NCI-H2171 (cell line): ENCODE measurements around the gene SDR39U1.
A peak's percentile ranks its signal among the peaks of the same experiment; 100 is the strongest.

Experiments
- DNase-seq: peaks from one replicate; lab custom pipeline; 2025; lab: John Stamatoyannopoulos, UW

SDR39U1 gene

DNA sequence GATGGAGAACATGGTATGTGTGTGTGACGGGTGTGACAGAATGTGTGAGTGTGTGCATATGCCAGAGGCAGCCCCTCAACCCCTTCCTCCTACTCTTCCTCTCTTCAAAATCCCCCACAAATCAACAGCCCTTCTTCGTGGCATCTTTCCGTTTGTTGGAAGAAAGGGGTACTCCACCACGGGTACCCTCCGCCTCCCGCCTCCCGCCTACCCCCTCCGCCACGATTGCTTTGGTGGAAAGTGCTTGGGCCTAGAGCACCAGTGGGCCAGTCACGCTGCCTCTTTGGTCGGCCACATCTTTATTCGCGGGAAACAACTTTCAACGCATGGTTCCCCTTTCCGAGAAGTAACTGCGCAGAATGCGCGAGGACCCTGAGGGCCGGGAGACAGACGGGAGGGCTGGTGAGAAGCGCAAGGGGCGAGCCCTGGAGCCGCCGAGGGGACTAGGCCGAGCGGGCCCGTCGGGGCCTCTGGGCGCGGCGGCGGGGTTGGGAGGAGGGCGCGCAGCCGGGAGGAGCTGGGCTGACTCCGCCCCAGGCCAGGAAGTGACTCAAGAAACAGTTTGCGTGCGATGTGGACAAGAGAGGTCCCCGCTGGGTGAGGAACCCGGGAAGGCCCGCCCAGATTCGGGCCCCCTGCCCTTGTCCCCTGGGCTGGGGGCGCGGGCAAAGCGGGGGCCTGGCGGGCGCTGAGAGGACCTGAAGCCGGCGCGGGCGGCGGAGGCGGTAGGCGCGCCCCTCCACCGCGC lies 13.0 kb downstream of the SDR39U1 start, which contains the start of the genes CBLN3 and KHNYN:
TSS of gene CBLN3 (minus strand) at position 274 of the 748 bp plus-strand sequence. CDS start 614 bp downstream, outside the sequence.
TSS of gene KHNYN (plus strand) at position 560 of the 748 bp plus-strand sequence. CDS start 777 bp downstream, outside the sequence.
- peak; percentile 88 for DNase-seq

DNA sequence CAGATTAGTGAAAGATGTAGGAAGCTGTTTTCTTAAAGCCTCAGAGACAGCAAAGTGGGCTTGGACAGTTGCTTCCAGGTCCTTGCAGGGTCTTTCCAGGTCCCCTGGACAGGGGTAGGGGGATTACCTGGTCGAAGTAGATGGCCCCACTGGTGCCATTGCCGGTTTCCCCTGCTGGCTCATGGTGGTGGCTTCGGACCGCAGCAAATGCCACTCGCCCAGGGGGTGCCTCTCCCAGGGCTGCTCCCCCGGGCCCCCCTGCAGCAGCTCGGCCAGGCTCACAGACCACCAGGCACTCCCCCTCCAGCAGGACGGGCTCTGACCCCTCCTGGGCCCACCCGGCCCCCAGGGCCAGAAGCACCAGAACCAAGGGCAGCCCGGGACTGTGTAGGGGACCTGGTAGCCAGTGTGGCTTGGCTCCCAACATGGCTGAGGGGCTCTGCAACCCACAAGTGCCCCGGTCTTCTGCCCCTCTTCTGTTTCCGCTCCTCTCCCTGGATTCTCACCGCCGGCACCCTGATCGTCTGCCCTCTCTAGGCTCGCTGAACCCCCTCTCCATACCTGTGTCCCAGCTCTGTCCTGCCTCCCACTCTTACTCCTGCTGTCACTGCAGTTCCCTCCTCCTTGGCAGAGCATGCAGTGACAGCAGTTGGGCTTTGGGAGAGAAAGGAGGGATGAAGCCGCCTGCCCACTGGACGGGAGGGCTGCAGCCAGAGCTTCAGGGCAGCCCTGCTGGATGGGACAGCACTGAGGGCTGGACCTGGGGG lies 13.8 kb downstream of the SDR39U1 start:
- no peak for DNase-seq

DNA sequence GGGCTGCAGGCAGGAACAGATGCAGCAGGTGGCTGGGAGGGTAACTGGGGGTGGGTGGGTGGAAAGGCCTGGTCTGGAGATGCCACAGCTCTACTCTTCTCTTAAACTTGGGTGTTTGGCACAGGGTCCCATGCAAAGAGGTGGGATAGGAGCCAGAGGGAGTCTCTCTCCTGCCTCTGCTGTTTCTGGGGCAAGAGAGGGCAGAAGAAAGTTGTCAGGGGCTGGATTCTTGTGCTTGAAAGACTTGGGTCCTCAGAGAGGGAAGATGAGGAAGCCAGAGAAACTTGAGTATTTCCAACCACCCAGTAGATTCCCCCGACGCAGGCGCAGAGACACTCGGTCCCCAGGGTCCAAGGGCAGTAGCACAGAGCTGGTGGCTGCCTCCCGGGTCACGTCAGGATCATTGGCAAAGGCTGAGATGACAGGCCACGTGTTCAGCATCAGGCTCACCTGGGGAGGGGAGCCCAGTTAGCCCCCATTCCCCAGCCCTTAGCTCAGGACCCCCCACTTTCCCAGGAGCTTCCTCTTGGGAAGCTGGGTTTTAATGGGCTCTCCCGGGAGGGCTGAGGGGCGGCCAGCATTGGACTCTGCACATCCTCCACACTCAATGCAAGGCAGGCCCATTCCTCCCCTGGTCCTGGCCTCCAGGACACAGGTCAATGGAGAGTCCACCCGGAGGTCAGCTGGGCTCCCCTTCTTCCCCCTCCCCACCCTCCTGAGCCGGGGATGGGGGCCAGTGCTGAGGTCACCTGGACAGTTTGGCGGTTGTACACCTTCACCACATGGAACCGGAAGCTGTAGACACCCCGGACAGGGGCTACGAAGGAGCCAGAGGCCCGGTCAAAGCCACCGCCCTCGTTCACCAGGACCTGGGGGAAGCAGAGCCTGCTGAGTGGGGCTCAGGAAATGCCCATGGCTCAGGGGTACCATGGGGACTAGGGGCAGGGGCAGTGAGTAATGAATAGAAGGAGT lies 14.8 kb downstream of the SDR39U1 start:
- no peak for DNase-seq

DNA sequence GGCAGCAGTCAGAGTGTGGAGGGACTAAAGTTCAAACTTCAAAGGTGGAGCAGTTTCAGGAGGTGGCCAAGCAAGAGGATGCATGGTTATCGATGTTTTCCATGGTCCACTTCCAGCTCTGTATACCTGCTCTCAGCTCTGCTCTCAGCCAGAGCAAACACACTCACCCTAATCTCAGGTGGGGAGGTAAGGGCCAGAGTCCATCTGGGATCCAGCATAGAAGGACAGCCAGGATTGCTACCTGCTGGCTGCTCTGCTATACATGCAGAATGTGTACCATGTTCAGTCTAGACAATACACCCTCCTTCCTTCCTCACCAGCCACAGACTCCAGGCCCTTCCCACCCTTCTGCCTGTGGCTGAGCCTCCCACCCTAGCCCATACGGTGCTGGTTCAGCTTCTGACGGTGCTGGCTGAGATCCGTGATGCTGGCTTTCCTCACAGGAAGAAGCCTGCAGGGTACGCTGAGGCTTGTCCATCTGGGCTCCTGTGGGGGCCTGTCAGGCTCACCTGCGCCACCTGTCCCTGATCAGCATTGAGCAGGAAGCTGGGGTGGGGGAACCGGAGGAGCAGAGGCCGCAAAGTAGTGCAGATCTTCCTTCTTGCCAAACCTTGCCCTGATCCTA lies 15.6 kb downstream of the SDR39U1 start:
- peak; percentile 33 for DNase-seq

DNA sequence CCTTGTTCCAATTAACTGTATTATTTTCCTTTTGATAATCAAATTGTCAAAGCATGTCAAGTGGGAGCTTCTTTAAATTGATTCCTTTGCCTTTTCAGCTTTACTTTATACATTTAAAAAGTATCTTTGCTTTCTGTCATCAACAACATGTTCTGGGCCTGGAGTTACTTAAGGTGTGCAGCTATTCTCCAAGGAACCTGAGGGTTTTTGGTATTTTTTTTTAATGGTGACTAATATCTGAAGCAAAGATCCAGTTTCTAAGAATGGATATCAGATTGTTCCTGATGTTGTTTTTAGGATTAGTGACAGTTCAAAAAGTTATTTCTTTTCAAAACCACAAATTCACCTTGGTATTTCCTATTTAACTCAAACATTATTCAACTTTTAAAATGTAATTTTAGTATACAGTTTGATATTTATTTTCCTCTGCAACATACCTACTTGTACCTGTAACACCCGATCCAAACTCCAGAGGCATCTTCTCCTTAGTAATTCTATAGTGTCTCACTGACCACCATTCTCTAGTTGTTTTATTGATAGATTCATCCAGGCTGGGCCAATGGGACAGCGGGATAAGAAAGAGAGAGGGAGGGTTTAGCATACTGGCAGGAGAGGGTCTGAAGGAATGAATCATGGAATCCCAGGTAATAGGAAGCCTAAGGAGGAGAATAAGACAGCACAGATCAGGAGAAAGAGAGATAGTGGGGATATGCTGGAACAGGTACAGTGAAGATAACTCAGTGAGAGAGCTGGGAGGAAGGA lies 16.2 kb downstream of the SDR39U1 start:
- DNase-seq: no peak

DNA sequence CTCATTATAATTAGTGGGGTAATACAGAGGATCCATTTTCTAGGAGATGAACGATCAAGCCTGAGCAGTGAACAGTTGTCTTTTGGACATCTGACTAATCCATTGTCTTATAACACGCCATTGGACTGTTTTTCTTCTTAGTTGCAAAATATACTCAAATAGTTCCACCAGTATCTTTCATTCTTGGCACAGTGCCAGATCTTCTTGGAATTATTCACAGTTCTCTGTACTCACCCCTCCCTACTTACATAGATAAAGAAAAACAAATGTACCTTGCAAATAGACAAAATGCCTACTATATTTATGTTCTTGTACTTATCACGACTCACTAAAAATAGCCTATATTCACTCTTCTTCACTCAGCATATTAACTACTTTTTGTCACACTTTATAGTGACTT lies 16.9 kb downstream of the SDR39U1 start:
- DNase-seq: peak; percentile 30

DNA sequence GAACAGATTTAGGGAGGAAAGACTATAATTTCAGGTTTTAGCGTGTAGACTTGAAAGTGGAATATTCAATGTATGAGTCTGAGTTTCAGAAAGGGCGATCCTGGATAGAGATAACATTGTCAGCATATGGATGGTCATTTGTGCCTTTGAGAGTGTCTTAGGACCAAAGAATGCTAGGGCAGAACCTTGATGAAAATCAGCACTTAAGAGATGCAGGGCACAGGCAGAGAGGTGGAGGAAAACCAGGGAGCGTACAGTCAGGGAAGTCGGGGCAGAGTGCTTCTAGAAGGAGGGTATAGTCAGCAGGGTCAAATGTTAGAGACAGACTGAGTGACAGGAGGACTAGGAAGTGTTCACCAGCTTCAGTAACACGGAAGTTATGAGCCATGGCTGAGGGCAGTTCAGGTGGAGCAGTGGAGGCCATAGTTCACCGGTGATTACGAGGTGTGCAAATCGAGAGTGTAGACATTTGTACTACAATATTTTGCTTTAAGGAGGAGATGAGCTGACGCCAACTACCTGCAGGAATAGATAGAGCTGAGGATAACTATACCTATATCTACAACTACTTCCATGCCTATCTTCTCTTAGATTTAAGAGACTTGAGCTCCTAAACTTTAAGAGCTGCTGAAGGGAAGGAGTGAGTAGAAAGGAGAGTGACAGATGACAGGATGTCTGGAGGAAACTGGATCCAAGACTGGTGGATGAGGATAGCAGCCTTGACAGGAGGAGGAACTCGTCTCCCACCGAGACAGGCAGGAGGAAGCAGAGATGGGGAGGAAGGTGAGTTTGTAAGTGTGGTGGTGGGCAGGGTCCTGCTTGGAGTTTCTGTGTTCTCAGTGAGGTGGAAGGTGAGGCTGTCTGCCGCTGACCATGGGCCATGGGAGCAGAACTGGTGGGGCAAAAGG lies 19.6 kb downstream of the SDR39U1 start:
- DNase-seq: no peak

DNA sequence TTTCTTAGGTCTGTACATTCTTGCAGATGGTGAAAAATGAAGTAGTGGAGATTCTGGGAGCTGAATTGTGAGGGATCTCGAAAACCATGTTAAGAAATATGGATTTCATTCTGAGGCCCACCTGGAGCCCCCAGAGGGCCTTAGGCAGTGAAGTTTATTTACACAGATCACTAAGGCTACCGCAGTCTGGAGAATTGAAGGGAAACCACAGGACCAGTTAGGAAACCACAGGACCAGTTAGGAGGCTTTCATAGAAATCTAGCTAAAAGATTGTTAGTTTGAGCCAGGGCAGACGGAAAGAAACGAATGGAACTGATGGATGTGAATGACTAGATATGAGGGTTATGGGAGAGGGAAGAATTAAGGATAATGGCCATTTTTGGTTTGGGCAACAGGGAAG lies 20.3 kb downstream of the SDR39U1 start:
- no peak for DNase-seq

DNA sequence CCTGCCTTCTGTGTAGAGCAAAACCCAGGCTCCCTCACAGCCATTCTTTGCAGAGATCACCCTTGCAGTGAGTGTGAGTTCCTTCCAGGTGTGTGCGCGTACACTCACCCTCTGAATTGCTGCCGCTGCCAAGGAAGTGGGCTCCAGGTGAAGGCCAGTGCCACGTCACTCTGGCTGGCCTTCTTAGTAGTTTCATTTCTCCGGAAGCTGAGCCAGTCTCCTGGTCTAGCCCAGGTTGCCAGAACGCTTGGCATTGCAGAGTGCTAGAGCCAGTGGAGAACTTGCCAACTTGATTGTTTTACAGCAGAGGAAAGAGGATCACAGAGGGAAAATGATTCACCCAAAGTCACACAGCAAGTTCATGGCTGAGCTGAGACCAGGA lies 24.1 kb downstream of the SDR39U1 start:
- no peak for DNase-seq

DNA sequence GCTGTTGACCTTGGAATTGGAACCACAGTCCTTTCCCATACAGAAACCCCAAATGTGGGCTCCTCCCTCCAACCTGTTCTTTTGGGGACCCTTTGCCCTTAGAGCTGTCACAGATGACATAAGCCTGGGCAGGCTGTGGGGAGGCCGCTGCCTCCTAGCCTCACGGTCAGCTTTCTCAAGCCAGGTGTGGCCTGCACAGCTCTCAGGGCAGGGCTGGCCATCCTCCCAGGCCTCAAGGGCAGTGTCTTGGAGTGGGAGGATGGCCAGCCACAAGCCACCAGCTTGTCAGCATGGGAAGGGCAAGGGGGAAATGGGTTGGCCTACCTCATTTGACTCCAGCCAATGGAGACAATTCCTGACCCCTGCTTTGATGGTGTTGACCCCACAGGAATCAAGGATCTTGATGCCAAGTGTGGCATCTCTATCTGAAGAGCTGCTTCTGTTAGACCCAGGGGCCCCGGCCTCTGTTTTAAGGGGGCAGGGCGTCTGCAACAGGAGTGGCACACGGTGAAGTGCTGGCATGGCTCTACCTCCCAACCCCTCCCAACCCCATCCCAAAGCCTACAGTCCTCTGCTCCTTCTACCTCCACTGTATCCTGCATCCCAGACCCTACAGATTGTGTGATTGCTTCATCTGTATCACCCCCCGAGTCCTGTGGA lies 24.6 kb downstream of the SDR39U1 start:
- DNase-seq: no peak

DNA sequence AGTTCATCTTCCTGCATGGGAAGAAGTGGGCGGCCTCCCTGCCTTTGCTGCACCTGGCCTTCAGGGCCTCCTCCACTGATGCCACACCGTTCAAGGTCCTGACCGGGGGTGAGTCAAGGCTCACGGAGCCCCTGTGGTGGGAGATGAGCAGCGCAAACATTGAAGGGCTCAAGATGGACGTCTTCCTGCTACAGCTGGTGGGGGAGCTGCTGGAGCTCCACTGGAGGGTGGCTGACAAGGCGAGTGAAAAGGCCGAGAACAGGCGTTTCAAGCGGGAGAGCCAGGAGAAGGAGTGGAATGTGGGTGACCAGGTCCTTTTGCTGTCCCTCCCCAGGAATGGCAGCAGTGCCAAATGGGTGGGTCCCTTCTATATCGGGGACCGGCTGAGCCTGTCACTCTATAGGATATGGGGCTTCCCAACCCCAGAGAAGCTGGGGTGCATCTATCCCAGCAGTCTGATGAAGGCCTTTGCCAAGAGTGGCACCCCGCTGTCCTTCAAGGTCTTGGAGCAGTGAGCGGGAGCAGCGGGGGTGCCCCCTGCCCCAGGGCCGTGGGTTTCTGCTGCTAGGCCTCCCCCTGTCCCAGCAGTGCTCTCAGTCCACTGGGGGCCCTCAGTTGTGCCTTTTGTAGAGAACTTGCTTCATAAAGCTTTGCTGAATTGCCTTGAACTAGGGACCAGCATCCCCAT lies 25.5 kb downstream of the SDR39U1 start:
- no peak for DNase-seq

DNA sequence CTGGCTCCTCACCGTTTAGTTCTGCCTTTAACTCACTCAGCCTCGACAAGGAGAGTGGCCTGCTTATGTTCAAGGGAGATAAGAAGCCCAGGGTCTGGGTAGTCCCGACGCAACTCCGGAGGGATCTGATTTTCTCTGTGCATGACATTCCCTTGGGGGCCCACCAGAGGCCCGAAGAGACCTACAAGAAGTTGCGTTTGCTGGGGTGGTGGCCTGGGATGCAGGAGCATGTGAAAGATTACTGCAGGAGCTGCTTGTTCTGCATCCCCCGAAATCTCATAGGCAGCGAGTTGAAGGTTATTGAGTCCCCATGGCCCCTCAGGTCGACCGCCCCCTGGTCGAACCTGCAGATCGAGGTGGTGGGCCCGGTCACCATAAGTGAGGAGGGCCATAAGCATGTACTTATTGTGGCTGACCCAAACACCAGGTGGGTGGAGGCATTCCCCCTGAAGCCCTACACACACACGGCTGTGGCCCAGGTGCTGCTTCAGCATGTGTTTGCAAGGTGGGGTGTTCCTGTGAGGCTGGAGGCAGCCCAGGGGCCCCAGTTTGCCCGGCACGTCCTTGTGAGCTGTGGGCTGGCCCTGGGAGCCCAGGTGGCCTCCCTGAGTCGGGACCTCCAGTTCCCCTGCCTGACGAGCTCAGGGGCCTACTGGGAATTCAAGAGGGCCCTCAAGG lies 26.2 kb downstream of the SDR39U1 start:
- DNase-seq: no peak

DNA sequence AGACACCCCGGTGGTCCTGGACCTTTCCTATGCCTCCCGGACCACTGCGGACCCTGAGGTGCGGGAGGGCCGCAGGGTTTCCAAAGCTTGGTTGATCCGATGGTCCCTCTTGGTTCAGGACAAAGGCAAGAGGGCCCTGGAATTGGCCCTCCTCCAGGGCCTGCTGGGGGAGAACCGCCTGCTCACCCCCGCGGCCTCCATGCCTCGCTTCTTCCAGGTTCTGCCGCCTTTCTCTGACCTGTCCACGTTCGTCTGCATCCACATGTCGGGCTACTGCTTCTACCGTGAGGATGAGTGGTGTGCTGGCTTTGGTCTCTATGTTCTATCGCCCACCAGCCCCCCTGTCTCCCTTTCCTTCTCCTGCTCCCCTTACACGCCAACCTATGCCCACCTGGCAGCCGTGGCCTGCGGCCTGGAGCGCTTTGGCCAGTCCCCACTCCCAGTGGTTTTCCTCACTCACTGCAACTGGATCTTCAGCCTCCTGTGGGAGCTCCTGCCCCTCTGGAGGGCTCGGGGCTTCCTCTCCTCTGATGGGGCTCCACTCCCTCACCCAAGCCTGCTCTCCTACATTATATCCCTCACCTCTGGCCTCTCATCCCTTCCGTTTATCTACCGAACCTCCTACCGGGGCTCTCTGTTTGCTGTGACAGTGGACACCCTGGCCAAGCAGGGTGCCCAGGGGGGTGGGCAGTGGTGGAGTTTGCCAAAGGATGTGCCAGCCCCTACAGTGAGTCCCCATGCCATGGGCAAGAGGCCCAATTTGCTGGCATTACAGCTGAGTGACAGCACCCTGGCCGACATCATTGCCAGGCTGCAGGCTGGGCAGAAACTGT lies 26.9 kb downstream of the SDR39U1 start:
- no peak for DNase-seq

DNA sequence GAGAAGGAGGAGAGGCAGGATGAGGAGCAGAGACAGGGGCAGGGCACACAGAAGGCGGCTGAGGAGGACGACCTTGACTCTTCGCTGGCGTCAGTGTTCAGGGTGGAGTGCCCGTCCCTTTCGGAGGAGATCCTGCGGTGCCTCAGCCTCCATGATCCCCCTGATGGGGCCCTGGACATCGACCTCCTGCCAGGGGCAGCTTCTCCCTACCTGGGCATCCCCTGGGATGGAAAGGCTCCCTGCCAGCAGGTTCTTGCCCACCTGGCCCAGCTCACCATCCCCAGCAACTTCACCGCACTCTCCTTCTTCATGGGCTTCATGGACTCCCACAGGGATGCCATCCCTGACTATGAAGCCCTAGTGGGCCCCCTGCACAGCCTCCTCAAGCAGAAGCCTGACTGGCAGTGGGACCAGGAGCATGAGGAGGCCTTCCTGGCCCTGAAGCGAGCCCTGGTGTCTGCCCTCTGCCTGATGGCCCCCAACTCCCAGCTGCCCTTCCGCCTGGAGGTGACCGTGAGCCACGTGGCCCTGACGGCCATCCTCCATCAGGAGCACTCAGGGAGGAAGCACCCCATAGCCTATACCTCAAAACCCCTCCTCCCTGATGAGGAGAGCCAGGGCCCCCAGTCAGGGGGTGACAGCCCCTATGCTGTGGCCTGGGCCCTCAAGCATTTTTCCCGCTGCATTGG lies 27.7 kb downstream of the SDR39U1 start:
- DNase-seq: no peak

DNA sequence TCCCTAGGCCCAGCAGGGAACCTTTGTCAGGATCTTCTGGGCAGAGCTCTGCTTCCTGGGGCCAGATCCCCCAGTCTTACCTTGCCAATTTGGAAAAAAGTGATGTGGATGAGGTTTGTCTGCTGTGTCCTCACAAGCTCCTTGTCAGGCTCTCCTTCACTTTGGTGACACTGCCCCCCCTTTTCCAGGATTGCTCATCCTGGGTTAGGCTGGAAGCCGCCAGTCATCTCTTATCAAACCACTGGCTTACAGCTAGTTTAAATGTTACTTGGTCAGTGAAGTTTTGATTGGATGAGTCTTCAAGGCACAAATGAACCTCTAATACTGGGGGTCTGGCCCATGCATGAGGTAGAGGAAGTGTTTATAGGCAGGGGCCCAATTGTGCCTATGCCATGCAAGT lies 28.5 kb downstream of the SDR39U1 start:
- DNase-seq: no peak
